Daoy (cell line): ENCODE results near the gene ARRB1. TPM values are rescaled to one million over a fixed set of nuclear protein-coding genes. Genes with fewer than 3 reads are reported as not detected.
"Not testable (repeated sequence)": the region's sequence is repeated elsewhere in the genome, so short reads cannot be mapped to it uniquely, and the experiment has no call there.

Source experiments
- DNase-seq: peaks from one replicate; pipeline ENCODE4 v3.0.0-alpha.2; 2015; ENCODE audit warnings: low read depth
- total RNA-seq: library from RNA; depleted of rRNA; stranded (reverse); fragments of >200 nt; shearing (Covaris generic); gene quantifications from 2 replicates; pipeline ENCODE4 v1.2.3, GENCODE V29; 2014

The ARRB1 gene
- total RNA-seq, 1 experiment from 2014 or later, result 12.8 TPM

DNA sequence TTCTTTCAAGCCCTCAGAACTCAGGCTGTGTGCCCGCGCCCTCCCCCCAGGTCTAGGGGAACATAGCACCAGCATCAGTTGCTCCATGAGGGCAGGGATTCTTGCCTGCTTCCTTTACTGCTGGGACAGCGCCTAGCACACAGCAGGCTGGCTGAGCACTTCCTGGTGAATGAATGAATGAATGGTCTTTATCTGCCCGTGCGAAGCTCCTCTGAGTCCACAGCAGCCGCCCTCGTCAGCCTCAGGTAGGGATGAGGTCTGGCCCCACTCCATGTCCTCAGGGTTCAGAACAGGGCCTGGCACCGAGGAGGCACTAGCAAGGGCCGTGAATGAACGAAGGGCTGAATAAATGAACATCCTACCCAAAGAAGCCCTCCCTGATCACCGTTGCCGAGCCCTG is 27.3 kb downstream of the ARRB1 start:
- DNase-seq, result no peak

DNA sequence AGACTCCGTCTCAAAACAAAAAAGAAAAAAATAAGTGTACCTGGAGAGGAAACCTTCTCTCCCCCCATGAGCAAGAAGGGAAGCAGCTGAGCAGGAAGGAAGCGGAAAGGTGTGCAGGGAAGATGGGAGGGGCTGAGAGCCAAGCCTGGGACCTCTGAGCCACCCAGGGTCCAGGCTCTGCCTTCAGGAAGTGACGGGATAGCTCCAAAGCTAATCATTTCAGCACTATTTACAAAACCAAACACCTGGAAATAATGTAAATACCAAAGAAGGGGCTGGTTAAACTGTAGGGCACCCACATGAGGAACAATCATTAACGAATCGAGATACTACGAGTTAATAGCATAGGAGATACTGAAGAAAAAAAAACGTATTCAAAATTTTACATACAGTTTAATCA is 27.9 kb downstream of the ARRB1 start:
- no peak for DNase-seq

DNA sequence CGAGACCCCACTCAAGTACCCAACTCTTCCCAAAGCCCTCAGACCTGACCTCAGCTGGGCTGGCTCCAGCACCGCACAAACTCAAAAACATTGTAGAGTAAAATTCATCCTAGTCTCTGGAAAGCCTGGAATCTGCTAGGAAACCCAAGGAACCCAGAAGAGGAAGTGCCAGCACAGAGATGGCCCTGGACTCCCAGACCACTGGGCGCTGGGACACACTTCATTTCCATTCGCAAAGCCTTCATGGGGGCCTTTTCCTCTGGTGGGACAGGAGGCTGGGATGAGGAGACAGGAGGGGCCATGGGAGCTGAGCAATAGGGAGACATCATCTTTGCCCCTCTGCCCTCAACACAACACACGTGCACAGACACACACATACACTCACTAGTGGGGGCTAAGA is 30.8 kb downstream of the ARRB1 start:
- no peak for DNase-seq

DNA sequence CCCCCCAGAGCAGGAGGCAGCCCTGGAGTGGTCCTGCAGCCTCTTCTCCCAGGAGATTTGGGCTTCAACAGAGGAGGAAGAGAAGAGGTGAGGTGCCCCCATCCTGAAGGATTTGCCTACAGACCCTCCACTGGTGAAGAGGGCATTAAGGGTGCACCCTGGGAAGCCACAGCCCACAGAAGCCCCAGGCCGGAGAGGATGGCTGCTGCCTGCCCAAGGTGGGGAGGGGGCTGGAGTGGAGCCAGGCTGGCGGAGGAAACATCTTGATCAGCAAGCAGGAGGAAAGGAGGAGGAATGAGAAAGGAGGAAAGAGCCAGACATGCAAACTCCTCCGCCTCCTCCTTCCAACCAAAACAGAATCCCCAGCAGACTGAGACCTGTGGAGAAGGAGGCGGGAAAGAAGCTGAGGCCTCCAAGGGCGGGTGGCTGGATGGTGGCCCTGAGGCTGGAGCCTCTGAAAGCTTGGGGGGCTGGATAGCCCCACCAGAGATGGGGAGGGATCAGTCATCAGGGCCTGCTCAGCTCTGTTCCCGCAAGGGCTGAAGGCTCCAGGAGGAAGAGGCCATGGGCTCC is 31.3 kb downstream of the ARRB1 start:
- no peak for DNase-seq

DNA sequence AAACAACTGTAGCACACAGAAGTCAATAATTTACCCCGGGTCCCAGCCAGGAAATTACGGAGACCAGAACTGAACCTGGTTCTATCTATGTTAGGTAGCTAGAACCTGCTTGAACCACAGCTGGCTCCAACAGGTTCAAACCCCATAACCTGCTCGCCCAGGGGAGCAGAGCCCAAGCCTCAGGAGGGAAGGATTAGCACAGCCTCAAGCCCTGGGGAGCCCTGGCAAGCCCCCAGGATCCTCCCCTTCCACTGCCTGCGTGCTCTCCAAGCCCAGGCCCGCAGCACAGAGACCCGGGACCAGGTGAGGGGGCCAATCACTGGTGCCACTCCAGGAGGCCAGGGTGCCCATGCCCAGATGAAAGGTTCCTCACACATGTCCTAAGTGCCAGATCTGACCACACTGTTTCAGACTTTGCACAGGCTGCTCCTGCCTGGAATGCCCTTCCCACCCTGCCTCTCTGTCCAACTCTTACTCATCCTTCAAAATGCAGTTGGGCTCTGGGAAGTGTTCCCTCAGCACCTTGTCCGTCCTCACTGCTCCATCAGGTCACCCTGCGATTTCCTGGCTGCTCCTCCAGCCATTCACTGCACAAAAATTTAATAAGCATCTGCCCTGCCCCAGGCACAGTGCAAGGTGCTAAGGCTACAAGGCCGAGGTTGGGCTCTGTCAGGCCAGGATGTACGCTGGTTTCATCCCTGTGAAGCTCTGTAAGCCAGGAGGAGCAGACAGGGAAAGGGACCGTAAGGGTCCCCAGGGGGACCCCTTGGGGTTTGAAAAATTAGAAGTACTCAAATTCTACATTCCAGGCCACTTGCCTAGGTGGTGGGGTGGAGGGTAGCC is 32.2 kb downstream of the ARRB1 start:
- DNase-seq, result no peak

DNA sequence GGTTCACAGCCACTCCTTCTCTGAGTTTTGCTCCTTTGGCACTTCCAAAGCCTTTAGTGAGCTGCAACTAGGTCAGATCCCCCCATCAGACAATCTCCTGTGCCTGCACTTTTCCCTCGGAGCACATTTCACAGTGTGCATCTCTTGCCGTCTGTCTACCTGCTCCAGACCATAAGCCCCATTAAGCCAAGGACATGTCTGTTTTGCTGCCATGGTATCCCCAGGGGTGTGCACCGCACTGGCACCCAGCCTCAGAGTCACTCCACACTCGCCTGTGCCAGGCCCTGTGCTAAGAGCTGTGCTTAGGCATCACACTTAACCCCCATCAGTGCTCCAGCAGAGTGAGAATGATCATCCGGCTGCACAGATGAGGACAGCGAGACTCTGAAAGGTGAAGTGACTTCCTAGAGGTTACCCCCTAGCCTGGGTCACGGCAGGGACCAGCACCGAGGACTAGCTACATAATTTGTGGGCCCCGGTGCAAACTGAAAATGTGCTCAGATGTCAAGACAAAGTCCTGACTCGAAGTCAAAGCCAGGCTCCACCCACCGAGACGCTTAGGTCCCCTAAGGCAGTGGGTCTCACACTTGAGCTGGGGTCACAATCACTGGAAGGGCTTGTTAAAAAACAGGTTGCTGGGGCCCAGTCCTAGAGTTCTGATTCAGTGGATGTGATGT is 33.9 kb downstream of the ARRB1 start:
- no peak for DNase-seq

DNA sequence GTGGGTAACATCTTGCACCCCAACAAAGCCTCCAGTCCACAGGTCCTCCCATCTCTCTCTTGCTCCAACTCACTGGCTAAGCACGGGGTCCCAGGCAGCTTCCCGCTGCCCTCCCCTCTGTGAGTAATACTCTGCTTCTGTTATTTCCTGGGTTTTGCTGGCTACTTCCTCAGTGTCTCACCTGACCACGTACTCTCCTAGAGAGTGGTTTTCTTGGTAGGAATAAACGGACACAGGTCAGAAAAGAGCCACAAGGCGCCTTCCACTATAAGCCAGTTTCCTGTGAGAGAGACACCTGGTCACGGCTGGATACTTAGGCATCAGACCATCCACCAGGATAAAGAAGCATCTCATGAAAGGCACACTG is 36.0 kb downstream of the ARRB1 start:
- no peak for DNase-seq

DNA sequence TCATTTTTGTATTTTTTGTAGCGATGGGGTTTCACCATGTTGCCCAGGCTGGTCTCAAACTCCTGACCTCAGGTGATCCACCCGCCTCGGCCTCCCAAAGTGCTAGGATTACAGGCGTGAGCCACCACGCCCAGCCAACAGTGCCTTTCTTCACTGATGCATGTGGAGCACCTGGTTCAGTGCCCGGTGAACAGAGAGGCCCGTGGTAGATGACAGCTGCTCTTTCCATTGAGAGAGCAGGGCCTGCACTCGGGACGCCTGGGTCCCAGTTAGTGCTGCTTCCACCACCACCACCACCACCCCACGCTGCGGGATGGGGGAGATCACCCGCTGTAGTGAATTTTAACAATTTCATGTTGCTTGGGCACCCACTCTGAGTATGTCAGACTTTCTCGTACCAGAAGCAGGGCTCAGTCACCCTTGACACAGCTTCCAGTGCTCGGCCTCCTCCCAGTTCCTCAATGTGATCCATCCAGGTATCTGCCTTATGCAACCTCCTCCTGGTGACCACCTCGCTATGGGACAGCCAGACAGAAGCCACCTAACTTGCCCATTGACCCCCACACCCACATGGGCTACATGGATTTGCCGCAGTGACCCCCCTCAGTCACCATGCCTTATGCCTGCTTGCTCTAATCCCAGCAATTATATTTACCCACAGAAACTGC is 36.6 kb downstream of the ARRB1 start:
- no peak for DNase-seq

DNA sequence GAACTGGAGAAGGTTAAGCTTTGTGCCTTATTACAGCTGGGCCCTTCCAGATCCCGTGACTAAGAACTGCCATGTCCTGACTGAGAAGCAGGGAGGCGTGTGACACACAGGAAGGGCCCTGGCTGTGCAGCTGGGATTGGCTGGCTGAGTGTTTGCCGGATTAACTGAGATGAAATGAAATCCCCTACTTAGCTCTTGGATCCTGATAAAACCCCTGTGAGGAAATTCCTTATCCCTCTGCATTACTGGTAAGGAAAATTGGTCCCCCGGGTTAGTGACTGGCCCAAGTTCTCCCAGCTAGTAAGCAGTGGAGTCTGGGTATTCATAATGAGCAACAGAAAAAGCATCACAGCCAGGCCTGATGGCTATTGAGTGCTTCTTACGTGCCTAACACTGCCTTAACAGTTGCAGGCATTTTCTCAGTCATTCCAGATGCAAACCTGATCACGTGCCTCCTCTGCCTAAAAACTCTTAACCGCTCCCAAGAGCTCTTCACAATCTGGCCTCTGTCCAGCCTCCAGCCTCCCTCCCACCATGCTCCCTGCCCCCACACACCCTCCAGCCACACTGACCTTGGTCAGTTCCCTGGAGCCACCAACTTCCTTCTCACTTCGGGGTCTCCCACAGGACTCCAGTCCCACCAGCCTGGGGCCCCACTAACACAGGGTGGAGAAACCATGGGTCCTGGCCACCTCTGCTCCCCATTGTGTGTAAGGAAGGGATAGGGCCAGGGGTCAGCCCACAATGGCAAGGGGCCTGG is 37.8 kb downstream of the ARRB1 start:
- DNase-seq, result peak; percentile 79

DNA sequence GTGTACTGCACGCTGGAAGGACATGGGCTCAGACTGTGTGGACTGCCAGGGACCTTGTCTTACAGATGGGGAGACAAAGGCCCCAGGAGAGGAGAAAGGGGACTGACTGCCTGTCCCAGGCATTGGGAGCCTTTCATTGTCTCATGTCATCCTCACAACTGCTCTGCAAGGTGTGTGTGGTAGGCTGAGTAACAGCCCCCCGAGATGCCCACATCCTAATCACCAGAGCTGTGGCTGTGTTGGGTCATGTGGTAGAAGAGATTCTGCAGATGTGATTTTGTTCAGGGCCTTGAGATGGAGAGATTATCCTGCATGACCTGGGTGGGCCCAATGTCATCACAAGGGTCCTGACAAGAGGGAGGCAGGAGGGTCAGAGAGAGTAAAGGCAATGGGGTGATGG is 39.1 kb downstream of the ARRB1 start:
- DNase-seq, result no peak

DNA sequence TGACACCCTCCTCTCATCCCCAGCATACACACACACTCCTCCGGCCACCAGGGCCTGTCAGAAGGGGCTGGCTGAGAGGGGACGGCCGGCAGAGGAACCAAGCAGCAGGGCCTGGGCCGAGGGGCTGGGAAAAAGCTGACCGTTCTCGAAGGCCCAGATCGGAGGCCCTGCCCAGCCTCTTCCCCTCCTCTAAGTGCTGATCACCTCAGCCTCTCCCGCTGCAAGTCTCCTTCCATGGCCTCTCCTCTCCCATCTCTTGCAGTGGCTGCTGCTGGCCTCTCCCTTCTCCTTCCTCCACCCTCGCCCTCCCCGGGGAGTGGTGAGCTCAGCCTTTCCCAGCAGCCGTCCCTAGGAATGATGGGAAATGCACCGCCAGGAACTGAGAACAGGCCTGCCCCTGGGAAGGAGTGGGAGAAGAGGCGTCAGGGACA is 39.6 kb downstream of the ARRB1 start:
- peak; percentile 66 for DNase-seq

DNA sequence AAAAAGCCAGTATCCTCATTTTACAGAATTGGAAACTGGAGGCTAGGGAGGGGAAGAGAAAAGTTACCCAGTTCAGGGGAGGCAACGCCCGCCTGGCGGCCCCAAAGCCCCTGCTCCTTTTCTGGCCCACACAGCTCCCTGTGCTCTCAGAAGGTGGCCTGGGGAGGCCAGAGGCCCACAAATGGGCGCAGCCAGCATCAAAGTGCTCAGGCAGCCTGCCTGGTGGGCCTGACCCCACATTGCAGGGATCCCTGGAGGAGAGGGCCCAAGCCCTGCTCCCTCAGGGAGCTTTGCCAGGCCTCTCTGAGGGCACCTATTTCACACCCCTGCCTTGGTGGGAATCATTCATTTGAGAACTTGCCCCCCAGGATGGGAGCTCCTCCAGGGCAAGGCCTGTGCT is 42.5 kb downstream of the ARRB1 start:
- no peak for DNase-seq

DNA sequence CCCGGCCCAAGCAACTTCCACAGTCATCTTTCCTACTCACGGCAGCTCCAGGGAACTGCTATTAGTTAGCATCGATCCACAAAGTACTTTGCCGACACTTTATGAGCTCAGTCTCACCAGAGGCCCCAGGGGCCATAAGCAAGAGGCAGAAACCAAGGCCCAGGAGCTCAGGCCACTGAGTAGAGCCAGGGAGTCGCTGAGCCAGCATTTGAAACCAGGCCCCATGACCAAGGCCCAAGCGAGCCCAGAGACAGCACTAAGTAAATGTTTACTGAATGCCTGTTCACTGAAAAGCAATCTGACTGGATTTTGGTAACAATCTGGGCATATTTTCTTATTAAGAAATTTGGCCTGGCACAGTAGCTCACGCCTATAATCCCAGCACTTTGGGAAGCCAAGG is 43.3 kb downstream of the ARRB1 start:
- DNase-seq, result no peak

DNA sequence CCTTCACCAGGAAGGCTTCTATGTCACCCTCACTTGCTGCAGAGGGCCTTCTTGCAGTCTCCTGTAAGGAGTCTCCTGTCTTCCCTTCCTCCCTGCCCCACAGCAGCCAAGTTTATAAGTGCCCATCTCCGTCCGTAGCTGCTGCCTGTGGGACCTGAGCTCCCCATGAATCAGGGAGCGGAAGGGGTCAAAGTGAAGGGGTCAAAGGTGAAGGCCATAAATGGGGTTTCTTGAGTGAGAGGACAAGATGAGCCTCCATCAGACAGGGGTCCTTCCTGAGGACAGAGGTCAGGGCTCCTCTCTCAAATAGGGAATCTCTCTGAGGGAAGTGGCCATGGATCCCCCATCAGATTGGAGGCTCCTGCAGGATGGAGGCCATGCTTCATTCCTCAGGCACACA is 44.4 kb downstream of the ARRB1 start:
- no peak for DNase-seq

DNA sequence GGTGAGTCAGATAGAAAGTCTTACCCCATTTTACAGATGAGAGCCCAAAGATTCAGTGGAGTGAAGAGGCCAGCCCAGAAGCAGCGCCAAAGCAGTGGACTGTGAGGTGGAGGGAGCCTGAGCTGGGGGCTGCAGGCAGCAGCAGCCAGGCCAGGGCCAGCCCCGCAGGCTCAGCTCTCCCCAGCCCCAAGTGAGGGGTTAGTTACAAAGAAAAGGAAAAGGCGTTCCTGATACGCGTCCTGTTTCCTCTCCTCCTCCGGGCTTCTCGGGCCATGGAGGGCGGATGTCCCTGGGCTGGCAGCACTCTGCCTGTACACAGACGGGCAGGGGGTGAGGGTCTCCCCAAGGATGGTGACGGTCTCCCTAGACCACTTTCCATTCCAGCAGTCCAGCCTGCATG is 44.9 kb downstream of the ARRB1 start:
- DNase-seq, result no peak

DNA sequence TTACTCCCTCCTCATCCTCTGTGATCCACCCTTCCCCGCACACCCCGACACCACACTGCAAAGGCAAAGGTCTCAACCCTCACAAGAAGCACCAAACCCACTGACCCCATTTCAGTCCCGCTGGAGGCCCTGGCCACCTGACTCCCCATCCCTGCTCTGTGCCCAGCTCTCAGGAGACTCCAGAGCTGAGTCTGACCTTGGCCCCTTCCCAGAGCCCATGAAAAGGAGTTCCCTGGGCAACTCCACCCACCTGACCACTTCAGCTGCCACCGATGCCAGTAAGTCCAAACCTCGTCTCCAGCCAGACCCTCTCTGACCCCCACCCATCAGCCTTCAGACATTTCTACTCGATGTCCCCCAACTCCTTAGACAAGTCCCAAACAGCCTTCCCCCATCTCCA is 45.5 kb downstream of the ARRB1 start:
- no peak for DNase-seq

DNA sequence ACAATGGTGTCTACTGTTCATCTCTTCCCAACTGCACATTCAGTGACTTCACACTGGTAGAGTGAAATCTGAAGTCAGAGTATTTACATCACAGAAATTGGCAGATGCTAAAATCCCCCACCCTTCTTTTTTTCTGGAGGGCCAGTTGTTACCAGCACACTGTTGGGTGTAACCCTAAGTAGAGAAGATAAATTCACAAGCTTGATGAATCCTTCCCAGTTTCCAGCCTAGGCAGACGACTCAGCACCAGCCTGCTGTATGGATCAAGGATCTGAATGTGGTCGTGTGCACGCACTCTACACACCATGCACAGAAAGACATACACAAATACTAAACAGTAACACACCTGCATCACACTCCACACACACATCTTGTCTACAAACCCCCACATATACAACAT is 46.0 kb downstream of the ARRB1 start:
- no peak for DNase-seq

DNA sequence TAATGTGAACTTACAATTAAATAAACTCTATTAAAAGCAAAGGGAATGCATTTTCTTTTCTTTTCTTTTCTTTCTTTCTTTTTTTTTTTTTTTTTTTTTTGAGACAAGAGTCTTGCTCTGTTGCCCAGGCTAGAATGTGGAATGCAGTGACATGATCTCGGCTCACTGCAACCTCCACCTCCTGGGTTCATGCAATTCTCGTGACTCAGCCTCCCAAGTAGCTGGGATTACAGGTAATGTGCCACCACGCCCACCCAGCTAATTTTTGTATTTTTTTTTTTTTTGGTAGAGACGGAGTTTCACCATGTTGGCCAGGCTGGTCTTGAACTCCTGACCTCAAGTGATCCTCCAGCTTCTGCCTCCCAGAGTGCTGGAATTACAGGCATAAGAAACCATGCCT is 46.5 kb downstream of the ARRB1 start:
- not testable (repeated sequence) for DNase-seq

DNA sequence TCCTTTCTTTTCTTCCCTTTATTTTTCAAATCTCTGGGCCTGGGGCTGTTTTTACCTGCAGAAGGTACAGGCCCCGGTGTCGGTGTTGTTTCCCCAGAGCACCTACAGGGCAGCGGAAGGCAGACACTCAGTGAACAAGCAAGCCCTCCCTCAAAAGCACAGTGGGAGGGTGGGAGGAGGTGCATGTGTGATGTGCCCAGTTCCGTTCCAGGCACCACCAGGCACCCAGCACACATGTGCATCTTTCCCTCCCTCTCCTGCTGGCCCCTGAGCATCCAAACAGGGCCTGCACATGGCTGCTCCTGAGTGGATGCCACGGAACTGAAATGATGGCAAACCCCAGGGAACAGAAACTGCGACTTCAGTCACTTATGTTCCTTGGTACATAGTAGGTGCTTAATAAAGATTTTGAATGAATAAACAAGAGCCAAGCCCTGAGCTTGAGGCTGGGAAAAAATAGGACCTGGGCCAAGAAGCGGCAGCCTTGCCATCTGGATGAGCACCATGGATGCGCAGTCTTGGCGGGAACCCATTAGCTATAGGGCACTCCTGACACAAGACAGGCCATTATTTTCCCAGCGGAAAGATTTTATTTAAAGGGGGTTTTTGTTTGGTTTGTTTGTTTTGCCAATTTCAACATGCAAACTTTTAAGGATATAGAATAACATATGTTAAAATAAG is 47.8 kb downstream of the ARRB1 start:
- DNase-seq, result no peak

DNA sequence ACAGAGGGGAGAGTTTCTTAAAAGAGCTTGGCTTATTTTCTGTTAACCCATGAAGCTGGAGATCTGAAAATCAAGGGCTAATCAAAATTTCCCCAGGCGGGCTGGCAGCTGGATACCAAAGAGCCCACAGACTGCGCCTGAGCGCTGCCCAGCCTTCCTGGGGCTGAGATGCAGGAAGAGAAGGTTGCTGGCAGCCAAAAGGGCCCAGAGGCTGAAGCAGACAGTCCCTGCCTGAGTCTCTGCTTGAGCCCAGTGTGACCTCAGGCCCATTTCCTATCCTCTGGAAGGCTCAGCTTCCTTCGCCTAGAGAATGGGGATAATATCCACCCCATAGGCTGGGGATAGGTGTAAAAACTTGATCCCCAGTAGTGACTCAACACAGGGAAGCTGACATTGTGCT is 49.1 kb downstream of the ARRB1 start:
- DNase-seq, result no peak
